Measurements from ENCODE around the gene DOP1A.

Gene DOP1A

DNA sequence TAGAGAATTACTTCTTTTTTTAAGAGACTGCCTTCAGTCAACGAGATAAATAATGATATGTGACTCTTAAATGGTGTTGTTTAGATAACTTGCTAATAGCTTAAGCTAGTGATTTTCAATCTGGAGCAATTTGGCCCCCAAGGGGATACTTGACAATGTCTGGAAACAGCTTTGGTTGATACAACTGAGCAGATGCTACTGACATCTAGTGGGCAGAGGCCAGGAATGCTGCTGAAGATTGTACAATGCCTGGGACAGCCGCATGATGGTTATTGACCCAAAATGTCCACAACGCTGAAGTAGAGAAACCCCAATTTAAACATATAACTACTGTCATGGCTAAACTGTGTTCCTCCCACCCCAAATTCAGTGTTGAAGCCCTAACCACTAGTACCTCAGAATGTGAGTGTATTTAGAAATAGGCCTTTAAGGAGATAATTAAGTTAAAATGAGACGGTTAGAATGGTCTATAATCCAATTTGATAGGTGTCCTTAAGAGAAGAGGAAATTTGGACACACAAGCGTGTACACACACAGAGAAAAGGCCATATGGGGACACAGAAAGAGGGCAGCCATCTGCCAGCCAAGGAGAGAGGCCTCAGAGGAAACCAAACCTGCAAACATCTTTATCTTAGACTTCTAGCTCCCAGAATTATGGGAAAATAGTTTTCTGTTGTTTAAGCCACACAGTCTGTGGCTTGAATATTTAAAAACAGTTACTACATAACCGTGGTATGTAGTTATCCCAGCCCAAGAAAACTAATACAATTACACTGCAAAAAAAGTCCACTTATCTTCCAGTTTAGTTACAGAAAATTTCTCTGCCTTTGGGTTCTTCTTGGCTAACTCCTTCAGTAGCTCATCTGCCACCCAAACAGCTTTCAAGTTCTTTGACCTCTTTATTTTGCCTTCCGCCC is 147.9 kb downstream of the DOP1A start:
- Histone ChIP-seq H3K27ac (ENCODE audit: low read depth, low read length) (no peak overlapping the region), H3K4me1 (ENCODE audit: insufficient read depth, low read length) (no peaks in the 10 kb centered on the region), H3K27me3 (ENCODE audit: insufficient read depth, low read length) (no peaks in the 10 kb centered on the region), H3K4me3 (ENCODE audit: low read length) (no peak overlapping the region), H3K9me3 (ENCODE audit: insufficient read depth, low read depth, low read length) (no peaks in the 10 kb centered on the region), H3K36me3 (ENCODE audit: insufficient read depth, low read length) (no peaks in the 10 kb centered on the region), H3K9ac (ENCODE audit: low read depth, low read length) (no peak overlapping the region)
- WGBS, result 71% methylated on average over 6 of the region's 7 CpGs

DNA sequence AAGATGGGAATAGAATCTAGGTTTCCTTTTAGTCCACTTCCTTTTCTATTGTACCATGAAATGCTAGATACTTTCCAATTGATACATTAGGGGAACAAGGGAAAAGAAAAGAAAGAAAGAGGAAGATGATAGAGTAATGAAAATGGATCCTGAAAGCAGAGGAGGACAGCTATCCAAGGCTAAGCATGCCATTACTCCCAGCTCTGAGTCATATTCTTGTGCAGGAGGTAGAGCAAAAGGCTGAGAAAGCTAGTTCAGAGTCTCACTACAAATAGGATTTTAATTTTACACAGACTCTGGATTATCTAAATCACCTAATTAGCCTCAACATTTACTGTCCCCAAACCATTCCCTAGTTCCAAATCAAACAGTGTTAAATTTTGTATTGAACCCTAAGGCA is 149.3 kb downstream of the DOP1A start:
- Histone ChIP-seq H3K9me3 (ENCODE audit: insufficient read depth, low read depth, low read length) (no peaks in the 10 kb centered on the region), H3K27me3 (ENCODE audit: insufficient read depth, low read length) (no peaks in the 10 kb centered on the region), H3K27ac (ENCODE audit: low read depth, low read length) (no peak overlapping the region), H3K4me3 (ENCODE audit: low read length) (no peak overlapping the region), H3K4me1 (ENCODE audit: insufficient read depth, low read length) (no peaks in the 10 kb centered on the region), H3K9ac (ENCODE audit: low read depth, low read length) (no peak overlapping the region), H3K36me3 (ENCODE audit: insufficient read depth, low read length) (no peaks in the 10 kb centered on the region)

Data from HUES64 (cell line).